Common myeloid progenitor, CD34-positive (primary cell): Measurements from ENCODE around the gene ZNF662. TPM values are rescaled to one million over a fixed set of nuclear protein-coding genes. Genes with fewer than 3 reads are reported as not detected.

ENCODE experiments used
- CTCF ChIA-PET: fragments of 350-600 bp; sonication (Branson Sonifier 250); formaldehyde crosslinking; loops from one replicate; lab custom pipeline; 2021; ENCODE audit warnings: antibody characterized with exemption; lab: Charles Lee
- POLR2A ChIA-PET: fragments of 350-600 bp; sonication (Branson Sonifier 250); formaldehyde crosslinking; loops from one replicate; lab custom pipeline; 2021; ENCODE audit warnings: antibody characterized with exemption; lab: Charles Lee
- DNase-seq, 3 donors: peaks; one replicate each; pipeline versions ENCODE4 v3.0.0 to v3.0.0-alpha.2; 2013
- H3K27ac ChIP-seq, 2 experiments: 1 replicate in 1 of 2; 2 replicates in 1 of 2; pipeline ENCODE4 v1.7.0; 2013; ENCODE audit warnings: inconsistent platforms in 2 of 2, low read length in 2 of 2, mild to moderate bottlenecking in 2 of 2, low read depth in 1 of 2, moderate library complexity in 1 of 2; ENCODE audit not compliant: severe bottlenecking in 2 of 2, insufficient read depth in 1 of 2, poor library complexity in 1 of 2
- H3K27me3 ChIP-seq, 5 experiments: replicated peaks in 2 of 5; 1 replicate in 3 of 5; 2 replicates in 2 of 5; pipeline versions ENCODE4 v1.6.1 to v1.7.0; 2013; ENCODE audit warnings: low read length in 4 of 5, mild to moderate bottlenecking in 2 of 5, moderate library complexity in 2 of 5, inconsistent platforms in 1 of 5; ENCODE audit not compliant: insufficient read depth in 5 of 5, control insufficient read depth in 4 of 5
- H3K36me3 ChIP-seq, 4 experiments: 1 replicate in 2 of 4; 2 replicates in 2 of 4; pipeline versions ENCODE4 v1.6.1 to v1.7.0; 2013; ENCODE audit warnings: low read length in 3 of 4, control low read depth in 1 of 4, mild to moderate bottlenecking in 1 of 4; ENCODE audit not compliant: control insufficient read depth in 4 of 4, insufficient read depth in 4 of 4
- H3K4me1 ChIP-seq, 4 experiments: 1 replicate in 3 of 4; 2 replicates in 1 of 4; pipeline versions ENCODE4 v1.6.1 to v1.7.1; 2013; ENCODE audit warnings: low read length in 3 of 4, mild to moderate bottlenecking in 3 of 4, control low read depth in 1 of 4, inconsistent platforms in 1 of 4, moderate library complexity in 1 of 4; ENCODE audit not compliant: control insufficient read depth in 4 of 4, insufficient read depth in 4 of 4; ENCODE audit errors: control extremely low read depth in 1 of 4
- H3K4me3 ChIP-seq, 7 experiments: 1 replicate in 4 of 7; 2 replicates in 3 of 7; pipeline versions ENCODE4 v1.5.1 to v1.7.0; 2013; ENCODE audit warnings: mild to moderate bottlenecking in 7 of 7, low read length in 6 of 7, moderate library complexity in 6 of 7, inconsistent platforms in 2 of 7, low read depth in 2 of 7, control low read depth in 1 of 7; ENCODE audit not compliant: insufficient read depth in 4 of 7, control insufficient read depth in 1 of 7; ENCODE audit errors: extremely low read depth in 1 of 7
- H3K9me3 ChIP-seq, 5 experiments: 1 replicate in 4 of 5; 2 replicates in 1 of 5; pipeline versions ENCODE4 v1.6.1 to v1.7.1; 2013; ENCODE audit warnings: low read length in 4 of 5, mild to moderate bottlenecking in 2 of 5, inconsistent platforms in 1 of 5, low read depth in 1 of 5, moderate library complexity in 1 of 5; ENCODE audit not compliant: control insufficient read depth in 4 of 5, insufficient read depth in 2 of 5; ENCODE audit errors: control extremely low read depth in 1 of 5
- WGBS: methylation state at CpG from one replicate; pipeline ENCODE4 v1.1.5; 2013; ENCODE audit not compliant: insufficient coverage; 5-methylcytosine and 5-hydroxymethylcytosine counted together
- polyA plus RNA-seq: library from polyadenylated mRNA; unstranded; fragments of 120-200 nt; gene quantifications from one replicate; pipeline ENCODE4 v1.2.1, GENCODE V29; 2013

ZNF662 gene
- polyA plus RNA-seq, result 20.3 TPM

DNA sequence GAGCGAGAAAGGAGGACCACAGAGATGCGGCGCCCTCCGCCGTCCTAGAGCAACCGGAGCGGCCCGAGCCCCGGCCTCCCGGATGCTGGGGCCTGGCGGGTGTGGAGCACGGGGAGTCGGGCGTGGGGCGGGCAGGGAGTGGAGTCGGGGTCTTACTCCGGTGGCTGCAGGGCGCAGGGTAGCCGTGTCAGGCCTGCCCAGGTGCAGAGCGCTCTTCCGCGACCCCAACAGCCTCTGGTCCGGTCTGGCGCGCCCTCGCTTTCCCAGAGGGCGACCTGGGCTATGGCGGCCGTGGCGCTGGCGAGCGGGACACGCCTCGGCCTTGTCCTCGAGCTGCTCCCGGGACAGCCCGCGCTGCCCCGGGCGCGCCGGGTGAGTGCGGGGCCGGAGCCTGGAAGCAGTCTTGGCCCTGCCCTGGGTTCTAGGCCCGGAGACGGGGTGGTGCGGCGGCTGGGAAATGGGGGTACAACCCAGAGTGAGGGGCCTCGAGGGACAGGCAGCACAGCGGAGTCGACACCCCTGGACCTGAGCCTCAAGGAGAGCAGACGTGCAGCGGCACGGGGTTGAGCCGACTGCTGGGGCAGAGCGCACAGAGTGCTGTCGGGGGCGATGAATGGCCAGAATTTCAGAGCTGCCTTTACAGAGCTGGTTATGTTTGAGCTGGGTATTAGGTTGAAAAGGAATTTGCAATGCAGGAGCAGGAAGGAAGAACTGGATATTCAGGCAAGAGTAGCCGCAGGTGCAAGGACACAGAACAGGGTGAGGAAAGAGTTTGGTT lies at the start of gene ZNF662:
ZNF662 (plus strand) TSS at position 73 of the 778 bp plus-strand sequence. CDS start 1,973 bp downstream, outside the sequence.
- peak; percentile 49 to 67 (median 52) for DNase-seq
- CTCF ChIA-PET, result no interaction called here
- peaks cover 0 to 33% (median 12%) of the 10 kb centered on the region in 4 experiments for H3K36me3 ChIP-seq
- peaks cover 0 to 17% (median 8%) of the 10 kb centered on the region in 4 experiments for H3K4me1 ChIP-seq
- under 1% methylated on average over 44 of the region's 59 CpGs for WGBS
- H3K27me3 ChIP-seq, result peaks cover 0 to 10% (median 0%) of the 10 kb centered on the region in 5 experiments
- peaks cover under 1 to 30% (median 14%) of the 10 kb centered on the region in 5 experiments for H3K9me3 ChIP-seq
- peak within 1 kb of the TSS; percentile 32 to 87 (median 64) for H3K4me3 ChIP-seq
- POLR2A ChIA-PET, result no interaction called here
- H3K27ac ChIP-seq, result peak within 1 kb of the TSS in 1 of 2 experiments; percentile 47

DNA sequence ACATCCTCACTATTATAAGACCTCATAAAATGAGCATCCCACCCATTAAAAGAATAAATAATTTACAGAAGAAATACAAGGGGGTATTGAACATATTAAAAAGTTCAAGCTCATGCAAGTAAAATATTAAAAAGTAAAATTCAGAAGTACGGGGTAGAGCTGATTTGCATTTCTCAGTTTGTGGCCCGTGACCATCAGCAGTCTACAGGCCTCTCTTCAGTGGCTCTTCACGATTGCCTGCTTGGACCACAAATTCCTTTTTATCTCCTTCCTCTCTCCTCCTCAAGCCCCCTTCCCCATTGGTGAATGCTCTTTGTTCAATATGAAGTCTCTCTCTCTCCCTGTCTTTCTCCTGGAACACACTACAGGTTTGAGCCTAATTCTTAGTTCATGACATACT lies 49.4 kb upstream of the ZNF662 start:
- ChIA-PET CTCF (interaction anchor here (0.7 to 1.3 kb wide), 3 partner anchors 17 to 23 kb away, joined by 3 to 4 read pairs (median 3); no protein-coding TSS in a partner anchor), POLR2A (no interaction called here)
- 100% methylated on average over 1 of the region's 3 CpGs for WGBS

DNA sequence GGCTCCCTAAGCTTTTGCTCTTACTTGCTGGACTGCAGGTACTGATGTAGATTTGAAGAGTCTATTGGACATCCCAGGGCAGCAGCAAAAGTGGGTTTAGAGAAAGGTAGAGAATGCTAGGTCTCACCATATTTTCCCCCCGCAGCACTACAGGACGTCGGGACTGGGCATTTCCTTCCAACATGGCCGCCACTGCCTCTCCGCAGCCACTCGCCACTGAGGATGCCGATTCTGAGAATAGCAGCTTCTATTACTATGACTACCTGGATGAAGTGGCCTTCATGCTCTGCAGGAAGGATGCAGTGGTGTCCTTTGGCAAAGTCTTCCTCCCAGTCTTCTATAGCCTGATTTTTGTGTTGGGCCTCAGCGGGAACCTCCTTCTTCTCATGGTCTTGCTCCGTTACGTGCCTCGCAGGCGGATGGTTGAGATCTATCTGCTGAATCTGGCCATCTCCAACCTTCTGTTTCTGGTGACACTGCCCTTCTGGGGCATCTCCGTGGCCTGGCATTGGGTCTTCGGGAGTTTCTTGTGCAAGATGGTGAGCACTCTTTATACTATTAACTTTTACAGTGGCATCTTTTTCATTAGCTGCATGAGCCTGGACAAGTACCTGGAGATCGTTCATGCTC lies 41.5 kb upstream of the ZNF662 start:
- WGBS, result 96% methylated on average over 15 of the region's 15 CpGs
- no peak overlapping the region for H3K4me3 ChIP-seq
- H3K36me3 ChIP-seq, result no peaks in the 10 kb centered on the region
- POLR2A ChIA-PET, result no interaction called here
- CTCF ChIA-PET, result interaction anchor here (1.4 kb wide), 1 partner anchor 84 kb away, joined by 3 read pairs; no protein-coding TSS in a partner anchor
- no peak for DNase-seq
- no peak overlapping the region for H3K27ac ChIP-seq
- peaks cover 0 to 2% (median 0%) of the 10 kb centered on the region in 5 experiments for H3K27me3 ChIP-seq
- no peaks in the 10 kb centered on the region for H3K4me1 ChIP-seq
- no peaks in the 10 kb centered on the region for H3K9me3 ChIP-seq

More for the DNA sequence above, 49.4 kb upstream of the ZNF662 start:
- Histone ChIP-seq H3K27ac (no peak overlapping the region), H3K36me3 (no peaks in the 10 kb centered on the region), H3K4me1 (no peaks in the 10 kb centered on the region), H3K4me3 (no peak overlapping the region), H3K9me3 (no peaks in the 10 kb centered on the region), H3K27me3 (peaks cover 0 to 4% (median 0%) of the 10 kb centered on the region in 5 experiments)
- DNase-seq, result no peak

DNA sequence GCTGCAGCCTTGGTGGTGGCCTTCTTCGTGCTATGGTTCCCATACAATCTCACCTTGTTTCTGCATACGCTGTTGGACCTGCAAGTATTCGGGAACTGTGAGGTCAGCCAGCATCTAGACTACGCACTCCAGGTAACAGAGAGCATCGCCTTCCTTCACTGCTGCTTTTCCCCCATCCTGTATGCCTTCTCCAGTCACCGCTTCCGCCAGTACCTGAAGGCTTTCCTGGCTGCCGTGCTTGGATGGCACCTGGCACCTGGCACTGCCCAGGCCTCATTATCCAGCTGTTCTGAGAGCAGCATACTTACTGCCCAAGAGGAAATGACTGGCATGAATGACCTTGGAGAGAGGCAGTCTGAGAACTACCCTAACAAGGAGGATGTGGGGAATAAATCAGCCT lies 40.7 kb upstream of the ZNF662 start:
- H3K4me3 ChIP-seq, result no peak overlapping the region
- ChIA-PET CTCF (no interaction called here), POLR2A (no interaction called here)
- DNase-seq, result no peak
- no peaks in the 10 kb centered on the region for H3K36me3 ChIP-seq
- no peaks in the 10 kb centered on the region for H3K9me3 ChIP-seq
- H3K4me1 ChIP-seq, result no peaks in the 10 kb centered on the region
- WGBS, result 97% methylated on average over 6 of the region's 8 CpGs
- no peak overlapping the region for H3K27ac ChIP-seq
- H3K27me3 ChIP-seq, result peaks cover 0 to 2% (median 0%) of the 10 kb centered on the region in 5 experiments

DNA sequence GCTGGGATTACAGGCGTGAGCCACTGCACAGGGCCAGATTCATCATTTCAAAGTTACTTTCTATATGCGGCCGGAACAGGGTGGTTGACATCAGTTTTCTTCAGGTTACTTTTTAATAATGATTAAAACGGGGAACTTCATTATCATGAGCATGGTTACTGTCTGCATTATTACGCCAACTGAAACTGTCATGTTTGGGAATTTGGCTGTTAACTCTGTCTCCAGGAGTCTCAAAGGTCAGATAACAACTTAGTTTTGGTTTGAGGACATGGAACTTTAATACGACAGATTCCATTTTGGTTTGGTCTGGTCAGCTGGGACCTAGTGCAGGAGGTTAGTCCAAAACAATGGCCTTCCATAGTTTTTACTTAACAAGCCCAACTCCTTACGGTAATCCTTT lies 38.8 kb upstream of the ZNF662 start:
- Histone ChIP-seq H3K36me3 (no peaks in the 10 kb centered on the region), H3K4me1 (no peaks in the 10 kb centered on the region), H3K27me3 (peaks cover 0 to 5% (median 0%) of the 10 kb centered on the region in 5 experiments), H3K9me3 (no peaks in the 10 kb centered on the region), H3K27ac (no peak overlapping the region), H3K4me3 (no peak overlapping the region)
- ChIA-PET CTCF (interaction anchor here (0.6 kb wide), 1 partner anchor 79 kb away, joined by 3 read pairs; no protein-coding TSS in a partner anchor), POLR2A (no interaction called here)
- over 99% methylated on average over 7 of the region's 7 CpGs for WGBS
- no peak for DNase-seq

DNA sequence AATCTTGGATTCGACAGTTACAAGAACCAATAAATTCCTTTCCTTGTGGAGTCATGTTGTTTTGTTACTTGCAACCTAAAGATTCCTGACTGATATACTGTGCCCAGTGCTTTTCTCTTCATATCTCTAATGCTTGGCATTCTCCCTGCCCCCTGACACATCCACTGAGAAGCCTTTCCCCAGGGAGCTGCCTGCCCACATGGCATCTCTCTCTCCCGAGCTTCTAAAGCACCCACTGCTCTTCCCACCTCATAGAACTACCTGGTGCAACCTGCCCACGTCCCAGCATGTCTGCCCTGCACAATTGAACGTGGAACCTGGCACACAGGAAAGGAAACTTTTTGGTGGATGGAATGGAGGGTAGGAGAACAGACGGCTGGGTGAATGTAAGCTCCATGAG lies 37.1 kb upstream of the ZNF662 start:
- ChIA-PET POLR2A (no interaction called here), CTCF (interaction anchor here (1.9 to 2.4 kb wide), 2 partner anchors 9 to 13 kb away, joined by 5 to 6 read pairs; no protein-coding TSS in a partner anchor)
- Histone ChIP-seq H3K36me3 (no peaks in the 10 kb centered on the region), H3K4me3 (no peak overlapping the region), H3K4me1 (no peaks in the 10 kb centered on the region), H3K9me3 (no peaks in the 10 kb centered on the region), H3K27me3 (peaks cover 0 to 7% (median 0%) of the 10 kb centered on the region in 5 experiments), H3K27ac (no peak overlapping the region)
- 100% methylated on average over 3 of the region's 5 CpGs for WGBS
- DNase-seq, result no peak
